MM.1S (cell line): ENCODE measurements around the gene NCBP2.

Source experiments
- DNase-seq: peaks from one replicate; pipeline ENCODE4 v3.0.0-alpha.2; 2015
- H2AFZ ChIP-seq: fragments of 300-600 bp; sonication (generic); 2 replicates; pipeline ENCODE4 v1.6.0; 2016; ENCODE audit warnings: antibody characterized with exemption, low read length
- H3F3A ChIP-seq: fragments of 300-600 bp; sonication (generic); 2 replicates; pipeline ENCODE4 v1.6.1; 2016; ENCODE audit warnings: mild to moderate bottlenecking, antibody characterized with exemption, low read length, moderate library complexity, mixed read lengths; ENCODE audit not compliant: insufficient read depth
- H3K27ac ChIP-seq: fragments of 300-600 bp; sonication (generic); 2 replicates; pipeline ENCODE4 v1.5.1; 2016; ENCODE audit warnings: mild to moderate bottlenecking, low read length
- H3K27me3 ChIP-seq: fragments of 300-600 bp; sonication (generic); replicated peaks from 2 replicates; pipeline ENCODE4 v1.6.0; 2016; ENCODE audit warnings: low read length; ENCODE audit not compliant: insufficient read depth
- H3K36me3 ChIP-seq: fragments of 300-600 bp; sonication (generic); replicated peaks from 2 replicates; pipeline ENCODE4 v1.6.1; 2016; ENCODE audit warnings: mild to moderate bottlenecking, low read length, mixed read lengths; ENCODE audit not compliant: insufficient read depth
- H3K4me1 ChIP-seq: fragments of 300-600 bp; sonication (generic); 2 replicates; pipeline ENCODE4 v1.6.1; 2016; ENCODE audit warnings: low read length, mixed read lengths
- H3K4me2 ChIP-seq: fragments of 300-600 bp; sonication (generic); 2 replicates; pipeline ENCODE4 v1.6.0; 2016; ENCODE audit warnings: low read depth, low read length
- H3K4me3 ChIP-seq: fragments of 300-600 bp; sonication (generic); 2 replicates; pipeline ENCODE4 v1.5.1; 2016; ENCODE audit warnings: low read length, mixed read lengths
- H3K79me2 ChIP-seq: fragments of 300-600 bp; sonication (generic); 2 replicates; pipeline ENCODE4 v1.6.1; 2016; ENCODE audit warnings: mixed run types, low read length, mixed read lengths
- H3K9ac ChIP-seq: fragments of 300-600 bp; sonication (generic); 2 replicates; pipeline ENCODE4 v1.6.1; 2016; ENCODE audit warnings: low read length, mixed read lengths
- H3K9me2 ChIP-seq: fragments of 300-600 bp; sonication (generic); replicated peaks from 2 replicates; pipeline ENCODE4 v1.6.1; 2016; ENCODE audit warnings: mild to moderate bottlenecking, low read length, mixed read lengths; ENCODE audit not compliant: insufficient read depth
- H3K9me3 ChIP-seq: fragments of 300-600 bp; sonication (generic); replicated peaks from 2 replicates; pipeline ENCODE4 v1.6.1; 2016; ENCODE audit warnings: mild to moderate bottlenecking, low read length, mixed read lengths; ENCODE audit not compliant: insufficient read depth
- H4K20me1 ChIP-seq: fragments of 300-600 bp; sonication (generic); 2 replicates; pipeline ENCODE4 v1.6.1; 2016; ENCODE audit warnings: mild to moderate bottlenecking, low read length, moderate library complexity, mixed read lengths; ENCODE audit not compliant: insufficient read depth
- CTCF ChIP-seq: fragments of 300-600 bp; sonication (generic); IDR thresholded peaks from 2 replicates; pipeline ENCODE4 v1.5.1; 2016; ENCODE audit warnings: antibody characterized with exemption, low read length, mixed read lengths
- EZH2 ChIP-seq: fragments of 300-600 bp; sonication (generic); optimal IDR thresholded peaks from 2 replicates; pipeline ENCODE3; 2017; ENCODE audit warnings: low read depth, mild to moderate bottlenecking, antibody characterized with exemption, low read length, mixed read lengths
- EZH2phosphoT487 ChIP-seq: fragments of 300-600 bp; sonication (generic); IDR thresholded peaks from 2 replicates; pipeline ENCODE4 v1.6.1; 2018; ENCODE audit warnings: antibody characterized with exemption, low read length

The NCBP2 gene

GRCh38 chr3:196916221-196916620 lies 26.1 kb downstream of the NCBP2 start:
- Histone ChIP-seq H3K4me1 (no peaks in the 10 kb centered on the region), H3K9me2 (no peaks in the 10 kb centered on the region), H2AFZ (no peak overlapping the region), H3K36me3 (no peaks in the 10 kb centered on the region), H4K20me1 (no peaks in the 10 kb centered on the region), H3K4me3 (no peak overlapping the region), H3K79me2 (no peaks in the 10 kb centered on the region), H3K9me3 (no peaks in the 10 kb centered on the region), H3F3A (no peaks in the 10 kb centered on the region), H3K27me3 (no peaks in the 10 kb centered on the region), H3K27ac (no peak overlapping the region), H3K4me2 (no peak overlapping the region), H3K9ac (no peak overlapping the region)
- no peak for DNase-seq
- TF ChIP-seq EZH2 (no peak), EZH2phosphoT487 (no peak), CTCF (no peak)

- DNase-seq = no peak
- no peaks in the 10 kb centered on the region for H3K9me2 ChIP-seq
- no peak overlapping the region for H3K4me3 ChIP-seq
- no peak overlapping the region for H3K4me2 ChIP-seq
- H2AFZ ChIP-seq = no peak overlapping the region
- no peak overlapping the region for H3K9ac ChIP-seq
- H3K79me2 ChIP-seq = no peaks in the 10 kb centered on the region
- no peaks in the 10 kb centered on the region for H3K27me3 ChIP-seq
- H3K27ac ChIP-seq = no peak overlapping the region
- TF ChIP-seq EZH2phosphoT487 (no peak), CTCF (no peak), EZH2 (no peak)
- H3K9me3 ChIP-seq = no peaks in the 10 kb centered on the region
- H4K20me1 ChIP-seq = no peaks in the 10 kb centered on the region
- H3K36me3 ChIP-seq = no peaks in the 10 kb centered on the region
- H3F3A ChIP-seq = no peaks in the 10 kb centered on the region
- no peaks in the 10 kb centered on the region for H3K4me1 ChIP-seq
Measured at GRCh38 chr3:196915375-196915774, 27.0 kb downstream of the NCBP2 start.

- Histone ChIP-seq H3K27ac (no peak overlapping the region), H3K4me3 (no peak overlapping the region), H3F3A (no peaks in the 10 kb centered on the region), H3K4me2 (no peak overlapping the region), H2AFZ (no peak overlapping the region), H3K36me3 (no peaks in the 10 kb centered on the region), H3K79me2 (no peaks in the 10 kb centered on the region), H3K4me1 (no peaks in the 10 kb centered on the region), H3K27me3 (no peaks in the 10 kb centered on the region), H4K20me1 (no peaks in the 10 kb centered on the region), H3K9ac (no peak overlapping the region), H3K9me2 (no peaks in the 10 kb centered on the region), H3K9me3 (no peaks in the 10 kb centered on the region)
- TF ChIP-seq CTCF (no peak), EZH2phosphoT487 (no peak), EZH2 (no peak)
- no peak for DNase-seq
Measured at GRCh38 chr3:196914866-196915265, 27.5 kb downstream of the NCBP2 start.
